ENCODE data around the gene ACTMAP. TPM values are rescaled to one million over a fixed set of nuclear protein-coding genes. Genes with fewer than 3 reads are reported as not detected.

Gene ACTMAP
- total and polyA plus RNA-seq, 5 donors from 2014 or later = 2.1 to 5.5 (median 3.1) TPM

- peaks cover under 1 to 24% (median 10%) of the 10 kb centered on the region in 4 donors for H3K4me1 Mint-ChIP-seq
- H3K27me3 Mint-ChIP-seq = no peaks in the 10 kb centered on the region
- no peaks in the 10 kb centered on the region for H3K9me3 ChIP-seq (ENCODE audit: control insufficient read depth in 2 of 2, low read length in 2 of 2)
- H3K27me3 ChIP-seq (ENCODE audit: control insufficient read depth, insufficient read depth, low read length) = no peaks in the 10 kb centered on the region
- DNase-seq = no peak
- H3K4me3 Mint-ChIP-seq = no peak overlapping the region
- no peak overlapping the region for H3K27ac ChIP-seq (ENCODE audit: insufficient read depth, low read length, poor library complexity, severe bottlenecking)
- H3K4me3 ChIP-seq (ENCODE audit: low read depth, low read length) = no peak overlapping the region
- ATAC-seq (ENCODE audit: low read depth in 2 of 2) = no peak
- H3K4me1 ChIP-seq (ENCODE audit: control insufficient read depth, insufficient read depth, low read length, poor library complexity, severe bottlenecking) = peaks cover 23% of the 10 kb centered on the region
- no peaks in the 10 kb centered on the region for H3K36me3 ChIP-seq (ENCODE audit: control insufficient read depth, insufficient read depth, low read length)
- H3K27ac Mint-ChIP-seq = no peak overlapping the region
- no peaks in the 10 kb centered on the region for H3K9me3 Mint-ChIP-seq
- H3K36me3 Mint-ChIP-seq = peaks cover 1% of the 10 kb centered on the region
These were observed 2.7 kb downstream of the ACTMAP start for GRCh38 chr19:40747536-40747935.

GRCh38 chr19:40745402-40745780 lies 4.9 kb downstream of the ACTMAP start:
- Histone ChIP-seq H3K27ac (ENCODE audit: insufficient read depth, low read length, poor library complexity, severe bottlenecking) (no peak overlapping the region), H3K36me3 (ENCODE audit: control insufficient read depth, insufficient read depth, low read length) (no peaks in the 10 kb centered on the region), H3K4me3 (ENCODE audit: low read depth, low read length) (no peak overlapping the region), H3K27me3 (ENCODE audit: control insufficient read depth, insufficient read depth, low read length) (no peaks in the 10 kb centered on the region), H3K4me1 (ENCODE audit: control insufficient read depth, insufficient read depth, low read length, poor library complexity, severe bottlenecking) (peaks cover 8% of the 10 kb centered on the region), H3K9me3 (ENCODE audit: control insufficient read depth in 2 of 2, low read length in 2 of 2) (no peaks in the 10 kb centered on the region)
- no peaks in the 10 kb centered on the region for H3K9me3 Mint-ChIP-seq
- no peak overlapping the region for H3K4me3 Mint-ChIP-seq
- no peak for ATAC-seq (ENCODE audit: low read depth in 2 of 2)
- DNase-seq = no peak
- H3K27me3 Mint-ChIP-seq = no peaks in the 10 kb centered on the region
- no peaks in the 10 kb centered on the region for H3K36me3 Mint-ChIP-seq
- peaks cover 0 to 10% (median 7%) of the 10 kb centered on the region in 4 donors for H3K4me1 Mint-ChIP-seq
- no peak overlapping the region for H3K27ac Mint-ChIP-seq

GRCh38 chr19:40744554-40745401 lies 5.5 kb downstream of the ACTMAP start:
- no peak overlapping the region for H3K4me3 Mint-ChIP-seq
- ATAC-seq (ENCODE audit: low read depth in 2 of 2) (peak in 1 of 2 donors; percentile 26), DNase-seq (peak in 1 of 3 donors; percentile 37)
- H3K9me3 Mint-ChIP-seq = no peaks in the 10 kb centered on the region
- no peaks in the 10 kb centered on the region for H3K27me3 ChIP-seq (ENCODE audit: control insufficient read depth, insufficient read depth, low read length)
- H3K27ac ChIP-seq (ENCODE audit: insufficient read depth, low read length, poor library complexity, severe bottlenecking) = no peak overlapping the region
- peaks cover 0 to 4% (median 2%) of the 10 kb centered on the region in 4 donors for H3K4me1 Mint-ChIP-seq
- H3K27me3 Mint-ChIP-seq = no peaks in the 10 kb centered on the region
- no peaks in the 10 kb centered on the region for H3K36me3 Mint-ChIP-seq
- no peak overlapping the region for H3K4me3 ChIP-seq (ENCODE audit: low read depth, low read length)
- H3K36me3 ChIP-seq (ENCODE audit: control insufficient read depth, insufficient read depth, low read length) = no peaks in the 10 kb centered on the region
- peaks cover 4% of the 10 kb centered on the region for H3K4me1 ChIP-seq (ENCODE audit: control insufficient read depth, insufficient read depth, low read length, poor library complexity, severe bottlenecking)
- H3K9me3 ChIP-seq (ENCODE audit: control insufficient read depth in 2 of 2, low read length in 2 of 2) = no peaks in the 10 kb centered on the region
- H3K27ac Mint-ChIP-seq = no peak overlapping the region

GRCh38 chr19:40743926-40744325 lies 6.4 kb downstream of the ACTMAP start:
- DNase-seq (no peak), ATAC-seq (ENCODE audit: low read depth in 2 of 2) (no peak)
- no peak overlapping the region for H3K27ac Mint-ChIP-seq
- no peaks in the 10 kb centered on the region for H3K9me3 Mint-ChIP-seq
- Histone ChIP-seq H3K27me3 (ENCODE audit: control insufficient read depth, insufficient read depth, low read length) (no peaks in the 10 kb centered on the region), H3K4me3 (ENCODE audit: low read depth, low read length) (no peak overlapping the region), H3K27ac (ENCODE audit: insufficient read depth, low read length, poor library complexity, severe bottlenecking) (no peak overlapping the region), H3K9me3 (ENCODE audit: control insufficient read depth in 2 of 2, low read length in 2 of 2) (no peaks in the 10 kb centered on the region), H3K36me3 (ENCODE audit: control insufficient read depth, insufficient read depth, low read length) (no peaks in the 10 kb centered on the region), H3K4me1 (ENCODE audit: control insufficient read depth, insufficient read depth, low read length, poor library complexity, severe bottlenecking) (no peaks in the 10 kb centered on the region)
- peaks cover under 1% of the 10 kb centered on the region for H3K36me3 Mint-ChIP-seq
- H3K27me3 Mint-ChIP-seq = no peaks in the 10 kb centered on the region
- peaks cover 0 to 2% (median 0%) of the 10 kb centered on the region in 4 donors for H3K4me1 Mint-ChIP-seq
- H3K4me3 Mint-ChIP-seq = peak overlapping the region in 1 of 4 donors; percentile 90

- Mint-ChIP-seq H3K36me3 (peaks cover 4% of the 10 kb centered on the region), H3K9me3 (no peaks in the 10 kb centered on the region), H3K27me3 (no peaks in the 10 kb centered on the region), H3K4me1 (no peaks in the 10 kb centered on the region), H3K4me3 (no peak overlapping the region), H3K27ac (no peak overlapping the region)
- H3K9me3 ChIP-seq (ENCODE audit: control insufficient read depth in 2 of 2, low read length in 2 of 2) = no peaks in the 10 kb centered on the region
- no peak for ATAC-seq (ENCODE audit: low read depth in 2 of 2)
- no peaks in the 10 kb centered on the region for H3K4me1 ChIP-seq (ENCODE audit: control insufficient read depth, insufficient read depth, low read length, poor library complexity, severe bottlenecking)
- H3K27me3 ChIP-seq (ENCODE audit: control insufficient read depth, insufficient read depth, low read length) = no peaks in the 10 kb centered on the region
- H3K27ac ChIP-seq (ENCODE audit: insufficient read depth, low read length, poor library complexity, severe bottlenecking) = no peak overlapping the region
- peaks cover 3% of the 10 kb centered on the region for H3K36me3 ChIP-seq (ENCODE audit: control insufficient read depth, insufficient read depth, low read length)
- no peak for DNase-seq
- H3K4me3 ChIP-seq (ENCODE audit: low read depth, low read length) = no peak overlapping the region
These were observed 7.4 kb downstream of the ACTMAP start for GRCh38 chr19:40742886-40743285.

GRCh38 chr19:40742477-40742876 lies 7.8 kb downstream of the ACTMAP start:
- H3K9me3 ChIP-seq (ENCODE audit: control insufficient read depth in 2 of 2, low read length in 2 of 2) = no peaks in the 10 kb centered on the region
- peaks cover 5% of the 10 kb centered on the region for H3K36me3 ChIP-seq (ENCODE audit: control insufficient read depth, insufficient read depth, low read length)
- no peaks in the 10 kb centered on the region for H3K9me3 Mint-ChIP-seq
- no peak overlapping the region for H3K27ac Mint-ChIP-seq
- no peak overlapping the region for H3K4me3 Mint-ChIP-seq
- H3K4me3 ChIP-seq (ENCODE audit: low read depth, low read length) = no peak overlapping the region
- H3K4me1 Mint-ChIP-seq = no peaks in the 10 kb centered on the region
- no peaks in the 10 kb centered on the region for H3K27me3 Mint-ChIP-seq
- no peaks in the 10 kb centered on the region for H3K27me3 ChIP-seq (ENCODE audit: control insufficient read depth, insufficient read depth, low read length)
- H3K27ac ChIP-seq (ENCODE audit: insufficient read depth, low read length, poor library complexity, severe bottlenecking) = no peak overlapping the region
- ATAC-seq (ENCODE audit: low read depth in 2 of 2) (no peak), DNase-seq (no peak)
- no peaks in the 10 kb centered on the region for H3K4me1 ChIP-seq (ENCODE audit: control insufficient read depth, insufficient read depth, low read length, poor library complexity, severe bottlenecking)
- H3K36me3 Mint-ChIP-seq = peaks cover 7% of the 10 kb centered on the region

GRCh38 chr19:40741527-40742390 lies 8.5 kb downstream of the ACTMAP start:
- H3K27ac ChIP-seq (ENCODE audit: insufficient read depth, low read length, poor library complexity, severe bottlenecking) = no peak overlapping the region
- Mint-ChIP-seq H3K27me3 (no peaks in the 10 kb centered on the region), H3K4me3 (no peak overlapping the region), H3K36me3 (peaks cover 8% of the 10 kb centered on the region), H3K27ac (peak overlapping the region in 1 of 3 donors; percentile 86), H3K4me1 (no peaks in the 10 kb centered on the region), H3K9me3 (no peaks in the 10 kb centered on the region)
- DNase-seq (no peak), ATAC-seq (ENCODE audit: low read depth in 2 of 2) (no peak)
- H3K36me3 ChIP-seq (ENCODE audit: control insufficient read depth, insufficient read depth, low read length) = peaks cover 12% of the 10 kb centered on the region
- no peaks in the 10 kb centered on the region for H3K4me1 ChIP-seq (ENCODE audit: control insufficient read depth, insufficient read depth, low read length, poor library complexity, severe bottlenecking)
- H3K9me3 ChIP-seq (ENCODE audit: control insufficient read depth in 2 of 2, low read length in 2 of 2) = no peaks in the 10 kb centered on the region
- H3K4me3 ChIP-seq (ENCODE audit: low read depth, low read length) = no peak overlapping the region
- H3K27me3 ChIP-seq (ENCODE audit: control insufficient read depth, insufficient read depth, low read length) = no peaks in the 10 kb centered on the region
